IPS-18a (cell line): ENCODE measurements around the gene MSRB1.
"Not testable (repeated sequence)": the region's sequence is repeated elsewhere in the genome, so short reads cannot be mapped to it uniquely, and the experiment has no call there.

ENCODE experiments used
- H3K27ac ChIP-seq: one replicate; pipeline ENCODE4 v1.5.1; 2013; ENCODE audit warnings: low read length
- H3K27me3 ChIP-seq: one replicate; pipeline ENCODE4 v1.6.1; 2013; ENCODE audit warnings: mild to moderate bottlenecking, low read length; ENCODE audit not compliant: control insufficient read depth, insufficient read depth
- H3K36me3 ChIP-seq: one replicate; pipeline ENCODE4 v1.6.1; 2013; ENCODE audit warnings: low read depth, low read length; ENCODE audit not compliant: control insufficient read depth
- H3K4me1 ChIP-seq: one replicate; pipeline ENCODE4 v1.6.1; 2013; ENCODE audit warnings: low read depth, low read length; ENCODE audit not compliant: control insufficient read depth
- H3K4me3 ChIP-seq: one replicate; pipeline ENCODE4 v1.5.1; 2013; ENCODE audit warnings: low read length
- H3K9ac ChIP-seq: one replicate; pipeline ENCODE4 v1.6.1; 2013; ENCODE audit warnings: mild to moderate bottlenecking, low read length, moderate library complexity
- H3K9me3 ChIP-seq: one replicate; pipeline ENCODE4 v1.6.1; 2013; ENCODE audit warnings: low read depth, low read length; ENCODE audit not compliant: control insufficient read depth

The MSRB1 gene

DNA sequence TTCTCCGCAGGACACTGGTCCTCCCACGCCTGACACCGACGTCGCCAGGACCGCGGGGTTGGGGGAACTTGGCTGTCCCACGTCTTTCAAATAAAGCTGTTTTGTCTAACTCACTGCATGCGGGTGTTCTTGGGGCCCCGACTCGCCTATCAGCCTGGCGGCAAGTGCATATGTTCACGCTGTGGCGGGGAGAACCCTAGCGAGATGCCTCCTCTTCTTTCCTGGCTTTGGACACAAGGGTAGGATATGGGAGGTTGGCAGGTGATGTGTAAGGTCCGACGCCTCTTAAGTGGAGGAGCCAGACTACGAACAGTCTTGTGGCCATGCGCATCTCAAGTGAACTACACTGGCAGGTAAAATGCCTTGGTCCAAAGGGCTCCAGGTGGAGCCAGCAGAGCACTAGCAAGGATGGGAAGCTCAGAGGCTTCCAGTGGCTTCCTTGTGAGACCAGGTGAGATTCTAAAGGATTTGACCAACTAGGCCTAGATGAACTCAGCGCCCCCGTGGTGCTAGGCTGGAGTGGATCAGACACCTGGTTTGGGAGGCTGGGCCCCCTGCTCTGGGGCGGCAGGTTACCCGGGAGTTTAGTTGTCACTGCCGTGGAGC lies 22.5 kb upstream of the MSRB1 start:
- peak overlapping the region; percentile 91 for H3K9ac ChIP-seq
- no peak overlapping the region for H3K27ac ChIP-seq
- peaks cover 10% of the 10 kb centered on the region for H3K4me1 ChIP-seq

DNA sequence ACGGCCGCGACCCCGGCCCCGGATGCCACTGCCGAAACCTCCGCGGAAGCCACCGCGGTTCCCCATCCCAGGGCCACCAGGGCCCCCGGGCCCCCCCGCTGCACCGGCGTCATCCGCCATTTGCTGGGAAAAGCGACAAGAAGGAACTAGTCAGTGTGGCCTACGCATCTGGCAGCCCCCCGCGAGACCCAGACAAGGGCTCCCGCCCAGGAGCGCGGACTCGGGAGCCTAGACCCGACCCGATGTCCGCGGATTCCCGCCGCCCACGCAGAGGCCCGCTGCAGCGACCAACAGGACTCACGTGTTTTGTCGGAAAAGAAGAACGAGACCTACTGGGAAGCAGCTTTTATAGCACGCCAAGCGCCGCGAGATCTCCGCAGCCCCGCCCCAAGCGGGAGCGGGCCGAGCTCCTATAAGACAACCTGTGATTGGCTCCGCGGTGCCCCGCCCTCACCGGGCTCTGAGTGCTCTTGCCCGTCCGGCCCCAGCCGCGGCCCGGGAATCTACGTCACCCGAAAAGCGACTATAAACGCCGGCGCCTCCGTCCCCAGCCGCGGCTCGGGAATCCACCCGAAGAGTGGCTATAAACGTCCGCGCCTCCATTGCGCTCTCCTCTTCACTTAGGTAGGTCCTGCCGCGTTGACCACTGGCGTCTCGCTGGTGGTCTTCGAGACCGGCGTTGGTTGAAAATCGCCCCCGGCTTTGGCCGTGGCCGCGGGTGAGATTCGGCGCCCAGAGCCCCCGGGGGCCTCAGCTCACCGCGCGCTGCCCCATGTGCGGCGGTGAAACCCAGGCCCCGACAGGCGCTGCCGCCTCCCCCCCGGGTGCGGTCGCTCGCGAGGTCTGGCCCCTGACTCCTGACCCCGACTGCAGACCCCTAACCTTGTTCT lies 21.8 kb upstream of the MSRB1 start, which contains the start of gene RPS2:
Gene RPS2 (minus strand): TSS at position 321 of the 890 bp plus-strand sequence. CDS start 201 bp downstream, at position 120.
- Histone ChIP-seq H3K4me3 (peak within 1 kb of the TSS; percentile 80), H3K36me3 (peaks cover 30% of the 10 kb centered on the region), H3K27me3 (no peaks in the 10 kb centered on the region), H3K27ac (peak within 1 kb of the TSS; percentile 3), H3K9ac (peak within 1 kb of the TSS; percentile 91), H3K4me1 (peaks cover 10% of the 10 kb centered on the region), H3K9me3 (no peaks in the 10 kb centered on the region)

More for the DNA sequence above, 22.5 kb upstream of the MSRB1 start:
- Histone ChIP-seq H3K4me3 (peak overlapping the region; percentile 80), H3K36me3 (peaks cover 30% of the 10 kb centered on the region), H3K9me3 (no peaks in the 10 kb centered on the region), H3K27me3 (no peaks in the 10 kb centered on the region)

DNA sequence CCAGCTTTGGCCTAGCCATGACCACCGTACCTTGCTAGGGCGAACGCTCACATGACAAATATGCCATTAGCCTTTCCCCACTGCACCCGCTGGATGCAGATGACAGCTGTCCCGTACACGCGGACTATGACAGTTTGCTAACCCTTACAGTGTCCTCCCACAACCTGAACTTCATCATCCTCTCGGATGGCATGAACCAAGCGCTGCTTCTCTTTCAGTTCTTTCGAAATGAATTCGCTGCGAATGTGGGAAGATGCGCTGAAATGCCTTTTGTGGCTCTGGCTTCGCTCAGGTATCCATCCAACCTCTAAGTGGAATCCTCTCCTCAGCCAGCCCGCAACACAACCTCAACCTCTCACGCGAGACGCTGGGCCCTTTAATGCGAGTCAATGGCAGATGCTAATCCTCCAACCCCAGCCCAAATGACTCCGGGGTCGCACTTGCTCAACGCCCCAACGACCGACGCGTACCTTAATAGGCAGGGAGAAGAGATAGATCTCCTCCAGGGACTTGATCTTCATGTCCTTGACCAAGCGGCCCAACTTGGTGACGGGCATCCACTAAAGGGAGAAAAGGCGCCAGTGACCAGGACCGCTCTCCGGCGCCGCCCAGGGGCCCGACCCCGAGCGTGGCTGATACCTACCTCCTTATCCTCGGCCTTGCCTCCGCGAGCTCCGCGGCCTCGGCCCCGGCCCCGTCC lies 21.0 kb upstream of the MSRB1 start:
- peaks cover 30% of the 10 kb centered on the region for H3K36me3 ChIP-seq
- H3K9me3 ChIP-seq, result no peaks in the 10 kb centered on the region
- peak overlapping the region; percentile 91 for H3K9ac ChIP-seq
- peak overlapping the region; percentile 3 for H3K27ac ChIP-seq
- peak overlapping the region; percentile 80 for H3K4me3 ChIP-seq
- no peaks in the 10 kb centered on the region for H3K27me3 ChIP-seq
- peaks cover 10% of the 10 kb centered on the region for H3K4me1 ChIP-seq

DNA sequence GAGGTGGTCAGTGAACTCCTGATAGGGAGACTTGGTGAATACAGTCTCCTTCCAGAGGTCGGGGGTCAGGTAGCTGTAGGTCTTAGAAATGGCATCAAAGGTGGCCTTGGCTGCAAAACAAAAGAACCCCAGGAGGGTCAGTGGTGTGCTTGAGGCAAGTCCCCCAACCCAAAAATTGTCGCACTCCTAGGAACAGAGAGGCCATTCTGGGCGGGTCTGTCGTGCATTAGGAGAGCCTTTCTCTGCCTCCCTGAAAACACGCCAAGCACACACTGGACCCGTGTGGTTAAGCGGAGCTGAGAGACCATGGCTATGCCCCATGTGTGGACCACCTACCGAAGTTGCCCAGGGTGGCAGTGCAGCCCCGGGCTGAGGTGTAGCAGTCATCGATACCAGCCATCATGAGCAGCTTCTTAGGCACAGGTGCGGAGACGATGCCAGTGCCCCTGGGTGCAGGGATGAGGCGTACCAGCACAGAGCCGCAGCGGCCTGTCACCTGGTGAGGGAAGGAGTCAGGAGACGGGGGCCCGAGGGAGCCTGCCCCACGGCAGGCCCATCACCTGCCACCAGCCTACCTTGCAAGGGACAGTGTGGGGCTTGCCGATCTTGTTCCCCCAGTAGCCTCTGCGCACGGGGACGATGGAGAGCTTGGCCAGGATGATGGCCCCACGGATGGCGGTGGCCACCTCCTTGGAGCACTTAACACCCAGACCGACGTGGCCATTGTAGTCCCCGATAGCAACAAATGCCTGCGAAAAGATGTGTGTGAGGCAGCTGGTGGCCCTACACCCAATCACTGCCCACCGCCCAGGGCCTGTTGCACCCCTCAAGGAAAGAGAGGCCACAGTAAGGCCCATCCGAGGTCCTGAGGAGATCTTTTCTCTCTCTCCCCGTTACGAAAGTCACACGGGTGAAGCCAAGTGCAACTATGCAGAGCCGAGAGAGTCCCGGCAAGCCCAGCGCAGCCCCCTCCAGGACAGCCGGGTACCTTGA lies 19.5 kb upstream of the MSRB1 start:
- not testable (repeated sequence) for H3K9me3 ChIP-seq, H3K27ac ChIP-seq, H3K27me3 ChIP-seq
- peak overlapping the region; percentile 91 for H3K9ac ChIP-seq
- H3K4me1 ChIP-seq, result peaks cover 10% of the 10 kb centered on the region
- H3K4me3 ChIP-seq, result peak overlapping the region; percentile 80
- H3K36me3 ChIP-seq, result peaks cover 30% of the 10 kb centered on the region

DNA sequence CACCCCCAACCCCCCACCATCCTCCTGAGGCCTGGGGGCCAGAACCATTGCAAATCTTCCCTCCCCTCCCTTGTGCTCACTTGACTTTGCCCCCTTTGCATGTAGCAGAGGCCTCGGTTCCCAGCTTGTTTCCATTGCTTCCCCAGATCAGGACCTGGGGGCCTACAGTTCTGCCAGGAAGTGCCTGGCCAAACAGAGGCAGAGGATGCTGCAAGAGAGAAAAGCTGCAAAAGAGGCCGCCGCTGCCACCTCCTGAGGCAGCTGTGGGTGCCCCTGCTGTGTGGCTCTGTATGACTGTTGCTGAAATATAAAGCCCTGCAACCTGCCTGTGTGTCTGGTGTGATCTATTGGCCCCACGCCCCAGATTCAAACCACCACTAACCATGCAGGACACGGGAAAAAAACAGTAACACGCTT lies 18.7 kb upstream of the MSRB1 start:
- no peaks in the 10 kb centered on the region for H3K9me3 ChIP-seq
- peak overlapping the region; percentile 80 for H3K4me3 ChIP-seq
- no peak overlapping the region for H3K27ac ChIP-seq
- peaks cover 10% of the 10 kb centered on the region for H3K4me1 ChIP-seq
- H3K27me3 ChIP-seq, result no peaks in the 10 kb centered on the region
- peaks cover 30% of the 10 kb centered on the region for H3K36me3 ChIP-seq
- H3K9ac ChIP-seq, result no peak overlapping the region

DNA sequence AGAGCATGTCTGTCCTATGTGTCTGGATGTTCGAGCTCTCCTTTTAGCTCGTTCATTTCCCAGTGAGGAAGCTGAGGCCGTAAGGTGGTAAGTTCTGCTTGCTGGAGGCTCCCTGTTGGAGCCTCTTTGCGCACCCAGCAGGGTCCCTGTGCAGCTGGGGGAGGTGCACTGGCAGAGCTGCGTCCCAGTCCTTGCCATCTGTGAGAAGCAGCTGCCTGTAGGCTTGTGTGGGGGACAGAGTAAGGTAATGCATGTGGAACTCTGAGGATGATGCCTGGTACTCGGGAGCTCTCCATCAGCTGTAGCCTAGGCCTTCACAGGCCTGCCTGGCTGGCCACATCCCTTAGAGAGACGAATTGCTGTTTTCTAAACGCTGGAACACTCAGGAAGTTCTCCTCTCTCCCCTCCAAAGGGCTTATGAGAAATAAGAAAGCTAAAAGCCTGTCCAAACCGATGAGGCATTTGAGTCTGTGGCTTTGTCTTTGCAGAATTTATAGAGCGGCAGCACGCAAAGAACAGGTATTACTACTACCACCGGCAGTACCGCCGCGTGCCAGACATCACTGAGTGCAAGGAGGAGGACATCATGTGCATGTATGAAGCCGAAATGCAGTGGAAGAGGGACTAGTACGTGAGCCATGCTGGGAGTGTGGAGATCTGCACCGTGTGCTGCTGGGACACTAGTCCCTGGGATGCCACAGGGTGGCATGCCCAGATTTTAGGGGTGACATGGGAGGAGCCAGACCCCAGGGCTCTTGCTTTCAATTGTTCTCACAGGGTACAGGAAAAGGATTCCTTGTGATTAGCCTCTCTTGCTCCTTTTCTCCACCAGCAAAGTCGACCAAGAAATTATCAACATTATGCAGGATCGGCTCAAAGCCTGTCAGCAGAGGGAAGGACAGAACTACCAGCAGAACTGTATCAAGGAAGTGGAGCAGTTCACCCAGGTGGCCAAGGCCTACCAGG lies 17.9 kb upstream of the MSRB1 start:
- no peaks in the 10 kb centered on the region for H3K27me3 ChIP-seq
- no peak overlapping the region for H3K9ac ChIP-seq
- H3K9me3 ChIP-seq, result no peaks in the 10 kb centered on the region
- peaks cover 10% of the 10 kb centered on the region for H3K4me1 ChIP-seq
- H3K27ac ChIP-seq, result no peak overlapping the region
- H3K36me3 ChIP-seq, result peaks cover 30% of the 10 kb centered on the region
- peak overlapping the region; percentile 83 for H3K4me3 ChIP-seq

DNA sequence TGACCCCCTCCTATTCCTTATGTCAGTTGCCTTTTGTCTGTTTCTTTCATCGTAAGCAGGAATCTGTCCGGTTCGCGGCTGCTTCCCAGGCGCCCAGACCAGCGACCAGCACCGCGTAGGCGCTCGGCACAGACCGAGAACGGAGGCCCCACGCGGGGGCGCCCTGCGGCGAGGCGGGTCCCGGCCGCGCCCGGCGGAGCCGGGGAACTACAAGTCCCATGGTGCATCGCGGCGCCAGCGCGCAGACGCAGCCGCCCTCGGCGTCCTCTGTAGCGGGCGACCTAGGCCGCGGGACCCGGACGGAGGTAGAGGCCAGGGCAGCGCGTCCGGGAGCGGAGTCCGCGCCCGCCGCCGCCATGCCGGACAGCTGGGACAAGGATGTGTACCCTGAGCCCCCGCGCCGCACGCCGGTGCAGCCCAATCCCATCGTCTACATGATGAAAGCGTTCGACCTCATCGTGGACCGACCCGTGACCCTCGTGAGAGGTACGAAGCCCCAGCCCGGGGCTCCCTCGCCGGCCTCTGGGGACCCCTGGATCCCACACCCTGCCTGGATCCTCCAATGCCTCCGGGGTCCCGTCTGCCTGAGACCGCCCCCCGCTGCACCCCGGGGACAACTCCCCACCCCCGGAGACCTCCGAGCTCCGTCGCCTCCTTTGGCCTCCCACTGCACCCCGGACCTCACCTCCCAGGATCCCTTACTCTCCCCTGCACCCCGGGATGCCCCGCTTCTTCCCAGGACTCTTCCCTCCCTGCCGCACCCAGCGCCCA lies 16.5 kb upstream of the MSRB1 start, which contains the start of gene NDUFB10:
Gene NDUFB10 (plus strand): TSS at position 270 of the 771 bp plus-strand sequence. CDS start 87 bp downstream, at position 357.
- H3K36me3 ChIP-seq, result peaks cover 30% of the 10 kb centered on the region
- no peaks in the 10 kb centered on the region for H3K27me3 ChIP-seq
- peak within 1 kb of the TSS; percentile 83 for H3K4me3 ChIP-seq
- H3K27ac ChIP-seq, result no peak within 1 kb of the TSS
- H3K9ac ChIP-seq, result peak within 1 kb of the TSS; percentile 88
- peaks cover 10% of the 10 kb centered on the region for H3K4me1 ChIP-seq
- H3K9me3 ChIP-seq, result no peaks in the 10 kb centered on the region

DNA sequence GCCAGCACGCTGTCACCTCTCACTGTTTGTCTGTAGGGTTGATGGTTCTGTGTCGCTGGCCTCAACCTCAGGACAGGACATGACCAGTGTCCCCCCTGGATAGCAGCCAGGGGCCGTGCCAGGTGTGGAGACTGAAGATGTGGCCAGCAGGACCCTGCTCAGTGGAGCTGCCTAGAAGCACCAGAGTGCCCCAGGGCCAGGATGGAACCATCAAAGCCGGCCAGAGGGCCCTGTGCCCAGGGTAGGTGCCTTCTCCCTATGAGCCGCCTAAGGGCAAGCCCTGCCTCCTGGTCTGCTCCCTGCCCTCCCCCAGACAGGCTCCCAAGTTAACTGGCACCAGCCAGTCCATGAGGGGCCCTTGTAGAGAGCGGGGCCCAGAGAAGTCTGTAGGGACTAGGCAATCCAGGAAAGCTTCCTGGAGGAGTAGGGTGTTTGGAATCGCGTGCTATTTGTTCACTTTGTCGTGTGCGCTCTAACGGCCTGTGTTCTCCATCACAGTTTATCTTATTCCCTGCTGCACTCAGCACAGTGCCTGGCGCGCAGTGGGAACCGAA lies 15.8 kb upstream of the MSRB1 start:
- H3K27me3 ChIP-seq, result no peaks in the 10 kb centered on the region
- no peaks in the 10 kb centered on the region for H3K9me3 ChIP-seq
- H3K36me3 ChIP-seq, result peaks cover 27% of the 10 kb centered on the region
- H3K27ac ChIP-seq, result no peak overlapping the region
- H3K9ac ChIP-seq, result no peak overlapping the region
- peak overlapping the region; percentile 83 for H3K4me3 ChIP-seq
- H3K4me1 ChIP-seq, result peaks cover 10% of the 10 kb centered on the region

DNA sequence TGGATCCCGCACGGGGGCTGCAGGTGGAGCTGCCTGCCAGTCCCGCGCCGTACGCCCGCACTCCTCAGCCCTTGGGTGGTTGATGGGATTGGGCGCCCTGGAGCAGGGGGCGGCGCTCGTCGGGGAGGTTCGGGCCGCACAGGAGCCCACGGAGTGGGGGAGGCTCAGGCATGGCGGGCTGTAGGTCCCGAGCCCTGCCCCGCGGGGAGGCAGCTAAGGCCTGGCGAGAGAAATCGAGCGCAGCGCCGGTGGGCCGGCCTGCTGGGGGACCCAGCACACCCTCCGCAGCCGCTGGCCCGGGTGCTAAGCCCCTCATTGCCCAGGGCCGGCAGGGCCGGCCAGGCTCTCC lies 15.1 kb upstream of the MSRB1 start:
- H3K9ac ChIP-seq, H3K4me3 ChIP-seq, H3K27ac ChIP-seq, H3K9me3 ChIP-seq, H3K27me3 ChIP-seq: not testable (repeated sequence)
- Histone ChIP-seq H3K4me1 (peaks cover 10% of the 10 kb centered on the region), H3K36me3 (peaks cover 20% of the 10 kb centered on the region)
